ENCODE data around the gene XAB2. TPM values are rescaled to one million over a fixed set of nuclear protein-coding genes. Genes with fewer than 3 reads are reported as not detected.

Gene XAB2
- total and polyA plus RNA-seq, 2 donors (not counting 3 experiments of a cell fraction or from before 2014, with no cell fraction given): 37.3 to 47.6 TPM

GRCh38 chr19:7669641-7670040 is 40.3 kb upstream of the XAB2 start:
- Histone ChIP-seq H3K9me3 (replicated peaks; ENCODE audit: control insufficient read depth, insufficient read depth, low read length) (no peaks in the 10 kb centered on the region), H3K27ac (ENCODE audit: insufficient read depth, low read depth, low read length) (no peak overlapping the region), H3K27me3 (ENCODE audit: control insufficient read depth in 2 of 2, insufficient read depth in 2 of 2, low read length in 2 of 2) (peaks cover 9 to 13% of the 10 kb centered on the region in 2 experiments), H4K20me1 (replicated peaks; ENCODE audit: control insufficient read depth, extremely low read depth, insufficient read depth, low read length) (no peaks in the 10 kb centered on the region), H3K4me3 (replicated peaks in 1 of 3; ENCODE audit: insufficient read depth in 1 of 3, low read depth in 1 of 3, low read length in 3 of 3) (no peak overlapping the region), H2AFZ (ENCODE audit: low read depth, low read length) (no peak overlapping the region), H3K4me1 (ENCODE audit: control insufficient read depth, extremely low read depth, insufficient read depth, low read length) (no peaks in the 10 kb centered on the region), H3K36me3 (ENCODE audit: control insufficient read depth in 2 of 2, extremely low read depth in 1 of 2, insufficient read depth in 2 of 2, low read length in 2 of 2) (no peaks in the 10 kb centered on the region), H3K79me2 (ENCODE audit: control insufficient read depth, insufficient read depth, low read length) (no peaks in the 10 kb centered on the region), H3K4me2 (ENCODE audit: insufficient read depth, low read length) (no peak overlapping the region), H3K9ac (replicated peaks; ENCODE audit: extremely low read depth, insufficient read depth, low read length) (no peak overlapping the region), H3K9me1 (replicated peaks; ENCODE audit: control insufficient read depth, extremely low read depth, insufficient read depth, low read length) (no peaks in the 10 kb centered on the region)
- TF ChIP-seq EZH2 (IDR thresholded peaks at IDR 0.05; ENCODE audit: borderline replicate concordance, low read depth, low read length, severe bottlenecking) (no peak), POLR2AphosphoS5 (IDR thresholded peaks at IDR 0.05; ENCODE audit: insufficient read depth, low read depth, low read length) (no peak), FOS (IDR thresholded peaks at IDR 0.05; ENCODE audit: borderline replicate concordance, insufficient read depth, low read length) (no peak)
- dilution Hi-C loops (cut with MboI; ENCODE audit: extremely low pct_ligation_motif_present, low sequenced_read_pairs): no loop called here
- no peak for DNase-seq (ENCODE audit: low read depth, low spot score)
- intact Hi-C loops (cut with micrococcal nuclease): no loop called here
- POLR2A ChIA-PET: no interaction called here
- no peak for FAIRE-seq
- CTCF ChIA-PET: interaction anchor here (1.6 to 4.8 kb wide), 2 partner anchors 11 to 101 kb away, joined by 8 to 27 read pairs; partner anchors contain the start of gene TRAPPC5
- BruUV-seq (replicated peaks): no TSS peak

GRCh38 chr19:7668842-7669241 is 39.5 kb upstream of the XAB2 start, which contains the start of gene RETN:
Gene RETN, plus strand, starts transcription at chr19:7669049. Its CDS starts 278 bp downstream, at chr19:7669327.
- no peaks in the 10 kb centered on the region for H3K79me2 ChIP-seq (ENCODE audit: control insufficient read depth, insufficient read depth, low read length)
- no peaks in the 10 kb centered on the region for H4K20me1 ChIP-seq (replicated peaks; ENCODE audit: control insufficient read depth, extremely low read depth, insufficient read depth, low read length)
- CTCF ChIA-PET: interaction anchor here (0.9 to 4.8 kb wide), 2 partner anchors 12 to 13 kb away, joined by 4 to 27 read pairs; partner anchors contain the start of gene TRAPPC5
- no TSS peak for BruUV-seq (replicated peaks)
- dilution Hi-C loops (cut with MboI; ENCODE audit: extremely low pct_ligation_motif_present, low sequenced_read_pairs): no loop called here
- DNase-seq (ENCODE audit: low read depth, low spot score) (no peak), FAIRE-seq (no peak)
- POLR2A ChIA-PET: no interaction called here
- no peak within 1 kb of the TSS for H3K4me3 ChIP-seq (replicated peaks in 1 of 3; ENCODE audit: insufficient read depth in 1 of 3, low read depth in 1 of 3, low read length in 3 of 3)
- H3K4me2 ChIP-seq (ENCODE audit: insufficient read depth, low read length): no peak within 1 kb of the TSS
- no peaks in the 10 kb centered on the region for H3K4me1 ChIP-seq (ENCODE audit: control insufficient read depth, extremely low read depth, insufficient read depth, low read length)
- no peaks in the 10 kb centered on the region for H3K36me3 ChIP-seq (ENCODE audit: control insufficient read depth in 2 of 2, extremely low read depth in 1 of 2, insufficient read depth in 2 of 2, low read length in 2 of 2)
- H3K27me3 ChIP-seq (ENCODE audit: control insufficient read depth in 2 of 2, insufficient read depth in 2 of 2, low read length in 2 of 2): peaks cover 9 to 13% of the 10 kb centered on the region in 2 experiments
- no peaks in the 10 kb centered on the region for H3K9me1 ChIP-seq (replicated peaks; ENCODE audit: control insufficient read depth, extremely low read depth, insufficient read depth, low read length)
- no peaks in the 10 kb centered on the region for H3K9me3 ChIP-seq (replicated peaks; ENCODE audit: control insufficient read depth, insufficient read depth, low read length)
- intact Hi-C loops (cut with micrococcal nuclease): no loop called here
- no peak within 1 kb of the TSS for H3K27ac ChIP-seq (ENCODE audit: insufficient read depth, low read depth, low read length)
- no peak for TF ChIP-seq POLR2A (IDR thresholded peaks at IDR 0.05; ENCODE audit: low read depth, low read length)
- TF ChIP-seq GATA2 (IDR thresholded peaks at IDR 0.05; ENCODE audit: insufficient read depth, insufficient read length, low read depth, low read length): no peak
- no peak within 1 kb of the TSS for H2AFZ ChIP-seq (ENCODE audit: low read depth, low read length)
- no peak within 1 kb of the TSS for H3K9ac ChIP-seq (replicated peaks; ENCODE audit: extremely low read depth, insufficient read depth, low read length)

Data from endothelial cell of umbilical vein (primary cell).